GM23338 (cell line): ENCODE measurements around the gene FRS2.

ENCODE experiments used
- CREB1 ChIP-seq: fragments of 250-450 bp; sonication (Bioruptor Pico); IDR thresholded peaks from 2 replicates; pipeline ENCODE4 v1.5.0; 2020; ENCODE audit warnings: low read depth, mild to moderate bottlenecking, moderate library complexity
- CTCF ChIP-seq, 2 experiments: fragments of 200-600 bp in 1 of 2; sonication (generic) in 1 of 2; conservative IDR thresholded peaks; 2 replicates each; pipeline versions ENCODE4 v1.5.1 to v1.6.1; 2016 to 2017; ENCODE audit warnings: antibody characterized with exemption in 2 of 2, low read depth in 2 of 2, mild to moderate bottlenecking in 2 of 2, moderate library complexity in 1 of 2
- ETS1 ChIP-seq: IDR thresholded peaks from 2 replicates; pipeline ENCODE4 v1.6.1; 2016; ENCODE audit warnings: antibody characterized with exemption
- EZH2 ChIP-seq: fragments of 200-600 bp; sonication (generic); IDR thresholded peaks from one replicate; pipeline ENCODE4 v1.8.0; 2017; ENCODE audit warnings: antibody characterized with exemption, mild to moderate bottlenecking, low read depth; ENCODE audit not compliant: unreplicated experiment
- EZH2phosphoT487 ChIP-seq: fragments of 200-600 bp; sonication (generic); IDR thresholded peaks from one replicate; pipeline ENCODE4 v1.8.1; 2018; ENCODE audit warnings: antibody characterized with exemption; ENCODE audit not compliant: unreplicated experiment
- NANOG ChIP-seq: IDR thresholded peaks from 2 replicates; pipeline ENCODE4 v1.6.1; 2016; ENCODE audit warnings: antibody characterized with exemption, borderline replicate concordance
- POLR2AphosphoS5 ChIP-seq: IDR thresholded peaks from 2 replicates; pipeline ENCODE4 v1.6.1; 2016; ENCODE audit warnings: antibody characterized with exemption, low read depth
- ZNF114 ChIP-seq: fragments of 250-450 bp; sonication (Bioruptor Pico); IDR thresholded peaks from 2 replicates; pipeline ENCODE4 v1.5.0; 2020; ENCODE audit warnings: mild to moderate bottlenecking, moderate library complexity
- ZNF331 ChIP-seq: fragments of 250-450 bp; sonication (Bioruptor Pico); IDR thresholded peaks from 2 replicates; pipeline ENCODE4 v1.5.0; 2020; ENCODE audit warnings: low read depth, mild to moderate bottlenecking, moderate library complexity

- TF ChIP-seq EZH2 (no peak), CTCF (conservative IDR thresholded peaks at IDR 0.05; ENCODE audit: low read depth in 2 of 2) (no peak), ZNF114 (CRISPR knock-in tag) (no peak), NANOG (no peak), POLR2AphosphoS5 (no peak), CREB1 (no peak), EZH2phosphoT487 (no peak), ZNF331 (CRISPR knock-in tag) (no peak), ETS1 (no peak)
Measured at GRCh38 chr12:69502345-69503081, 32.3 kb downstream of the FRS2 start.
